B cell (primary cell): ENCODE data around the gene LRRC47.

Source experiments
- CTCF ChIP-seq: fragments of 200-600 bp; IDR thresholded peaks from one replicate; pipeline ENCODE4 v1.8.0; 2022; ENCODE audit warnings: antibody characterized with exemption, mild to moderate bottlenecking
- EZH2 ChIP-seq: IDR thresholded peaks from 2 replicates; pipeline ENCODE4 v1.6.1; 2012; ENCODE audit warnings: borderline replicate concordance, low read depth, mild to moderate bottlenecking, moderate library complexity, low read length; ENCODE audit not compliant: insufficient read depth, poor library complexity, severe bottlenecking

- no peak for TF ChIP-seq CTCF
- no peak for TF ChIP-seq EZH2
Measured at GRCh38 chr1:3790500-3790923, 5.8 kb downstream of the LRRC47 start.
